Measurements from ENCODE around the gene LRRC15. TPM values are rescaled to one million over a fixed set of nuclear protein-coding genes. Genes with fewer than 3 reads are reported as not detected.

Gene LRRC15
- total and polyA plus RNA-seq, 2 donors (not counting 3 experiments of a cell fraction or from before 2014, with no cell fraction given), result not detected

DNA sequence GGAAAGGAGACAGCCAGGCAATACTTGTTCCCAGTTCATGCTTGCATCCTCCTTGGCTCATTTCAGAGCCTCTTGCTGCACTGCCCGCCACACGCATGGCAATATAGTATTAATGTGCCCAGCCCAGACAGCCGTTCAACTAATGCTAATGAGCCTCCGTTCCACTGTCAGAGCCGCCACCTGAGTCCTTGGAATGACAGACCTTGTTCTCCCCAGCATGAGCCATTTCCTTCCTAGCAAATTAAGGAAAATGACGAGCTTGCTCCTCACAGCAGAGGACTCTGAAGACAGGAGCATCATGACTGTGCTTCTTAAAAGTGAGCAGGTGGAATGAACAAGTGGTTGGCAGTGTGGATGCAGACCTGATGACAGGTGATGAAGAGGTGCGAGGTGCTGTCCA is 10.8 kb upstream of the LRRC15 start:
- no peaks in the 10 kb centered on the region for H3K36me3 ChIP-seq (ENCODE audit: control insufficient read depth in 2 of 2, extremely low read depth in 1 of 2, insufficient read depth in 2 of 2, low read length in 2 of 2)
- no peaks in the 10 kb centered on the region for H3K9me1 ChIP-seq (replicated peaks; ENCODE audit: control insufficient read depth, extremely low read depth, insufficient read depth, low read length)
- H2AFZ ChIP-seq (ENCODE audit: low read depth, low read length), result no peak overlapping the region
- DNase-seq (ENCODE audit: low read depth, low spot score), result no peak
- no peak overlapping the region for H3K9ac ChIP-seq (replicated peaks; ENCODE audit: extremely low read depth, insufficient read depth, low read length)
- POLR2A ChIA-PET, result no interaction called here
- dilution Hi-C loops (cut with MboI; ENCODE audit: extremely low pct_ligation_motif_present, low sequenced_read_pairs), result no loop called here
- CTCF ChIA-PET, result interaction anchor here (0.8 to 1.4 kb wide), 4 partner anchors 9 to 36 kb away, joined by 3 to 4 read pairs (median 3); partner anchors contain the start of gene LRRC15
- no peak overlapping the region for H3K27ac ChIP-seq (ENCODE audit: insufficient read depth, low read depth, low read length)
- H3K4me3 ChIP-seq (replicated peaks in 1 of 3; ENCODE audit: insufficient read depth in 1 of 3, low read depth in 1 of 3, low read length in 3 of 3), result no peak overlapping the region
- intact Hi-C loops (cut with micrococcal nuclease), result no loop called here
- H3K4me2 ChIP-seq (ENCODE audit: insufficient read depth, low read length), result no peak overlapping the region
- TF ChIP-seq POLR2A (IDR thresholded peaks at IDR 0.05; ENCODE audit: low read depth, low read length) (no peak), JUN (IDR thresholded peaks at IDR 0.05; ENCODE audit: borderline replicate concordance, insufficient read depth, insufficient read length, low read depth) (no peak), EZH2 (IDR thresholded peaks at IDR 0.05; ENCODE audit: borderline replicate concordance, low read depth, low read length, severe bottlenecking) (no peak), MYC (IDR thresholded peaks at IDR 0.05; ENCODE audit: low read depth, low read length) (no peak), POLR2AphosphoS5 (IDR thresholded peaks at IDR 0.05; ENCODE audit: insufficient read depth, low read depth, low read length) (no peak), FOS (IDR thresholded peaks at IDR 0.05; ENCODE audit: borderline replicate concordance, insufficient read depth, low read length) (no peak), GATA2 (IDR thresholded peaks at IDR 0.05; ENCODE audit: insufficient read depth, insufficient read length, low read depth, low read length) (no peak)
- TF ChIP-seq, protein P1, sequence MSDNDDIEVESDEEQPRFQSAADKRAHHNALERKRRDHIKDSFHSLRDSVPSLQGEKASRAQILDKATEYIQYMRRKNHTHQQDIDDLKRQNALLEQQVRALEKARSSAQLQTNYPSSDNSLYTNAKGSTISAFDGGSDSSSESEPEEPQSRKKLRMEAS (IDR thresholded peaks at IDR 0.05; ENCODE audit: insufficient read depth, insufficient read length), result no peak
- TF ChIP-seq, protein P2, sequence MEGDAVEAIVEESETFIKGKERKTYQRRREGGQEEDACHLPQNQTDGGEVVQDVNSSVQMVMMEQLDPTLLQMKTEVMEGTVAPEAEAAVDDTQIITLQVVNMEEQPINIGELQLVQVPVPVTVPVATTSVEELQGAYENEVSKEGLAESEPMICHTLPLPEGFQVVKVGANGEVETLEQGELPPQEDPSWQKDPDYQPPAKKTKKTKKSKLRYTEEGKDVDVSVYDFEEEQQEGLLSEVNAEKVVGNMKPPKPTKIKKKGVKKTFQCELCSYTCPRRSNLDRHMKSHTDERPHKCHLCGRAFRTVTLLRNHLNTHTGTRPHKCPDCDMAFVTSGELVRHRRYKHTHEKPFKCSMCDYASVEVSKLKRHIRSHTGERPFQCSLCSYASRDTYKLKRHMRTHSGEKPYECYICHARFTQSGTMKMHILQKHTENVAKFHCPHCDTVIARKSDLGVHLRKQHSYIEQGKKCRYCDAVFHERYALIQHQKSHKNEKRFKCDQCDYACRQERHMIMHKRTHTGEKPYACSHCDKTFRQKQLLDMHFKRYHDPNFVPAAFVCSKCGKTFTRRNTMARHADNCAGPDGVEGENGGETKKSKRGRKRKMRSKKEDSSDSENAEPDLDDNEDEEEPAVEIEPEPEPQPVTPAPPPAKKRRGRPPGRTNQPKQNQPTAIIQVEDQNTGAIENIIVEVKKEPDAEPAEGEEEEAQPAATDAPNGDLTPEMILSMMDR (IDR thresholded peaks at IDR 0.05; ENCODE audit: extremely low read depth in 1 of 2, insufficient read depth in 1 of 2, low read depth in 1 of 2, low read length in 2 of 2), result no peak
- H4K20me1 ChIP-seq (replicated peaks; ENCODE audit: control insufficient read depth, extremely low read depth, insufficient read depth, low read length), result no peaks in the 10 kb centered on the region
- no peaks in the 10 kb centered on the region for H3K9me3 ChIP-seq (replicated peaks; ENCODE audit: control insufficient read depth, insufficient read depth, low read length)
- no TSS peak for BruUV-seq (replicated peaks)
- H3K79me2 ChIP-seq (ENCODE audit: control insufficient read depth, insufficient read depth, low read length), result no peaks in the 10 kb centered on the region
- H3K4me1 ChIP-seq (ENCODE audit: control insufficient read depth, extremely low read depth, insufficient read depth, low read length), result peaks cover 13% of the 10 kb centered on the region
- no peak for FAIRE-seq
- H3K27me3 ChIP-seq (ENCODE audit: control insufficient read depth in 2 of 2, insufficient read depth in 2 of 2, low read length in 2 of 2), result peaks cover 6 to 14% of the 10 kb centered on the region in 2 experiments
